SU-DHL-6 (cell line): ENCODE results near the gene LCE2C.

Experiments used
- H2AFZ ChIP-seq: fragments of 200-600 bp; sonication (generic); 2 replicates; pipeline ENCODE4 v1.6.1; 2014; ENCODE audit warnings: low read depth, mild to moderate bottlenecking, moderate library complexity, mixed read lengths, antibody characterized with exemption, low read length; ENCODE audit not compliant: severe bottlenecking
- H3F3A ChIP-seq: fragments of 200-600 bp; shearing (Covaris generic); 2 replicates; pipeline ENCODE4 v1.6.0; 2016; ENCODE audit warnings: antibody characterized with exemption, mild to moderate bottlenecking; ENCODE audit not compliant: insufficient read depth
- H3K27ac ChIP-seq: fragments of 200-600 bp; sonication (generic); 2 replicates; pipeline ENCODE4 v1.5.1; 2016; ENCODE audit warnings: low read depth, mild to moderate bottlenecking, low read length, moderate library complexity, mixed read lengths
- H3K27me3 ChIP-seq: fragments of 200-600 bp; sonication (generic), shearing (Covaris generic); 2 replicates; pipeline ENCODE4 v1.6.0; 2014; ENCODE audit warnings: mild to moderate bottlenecking, low read length
- H3K36me3 ChIP-seq: fragments of 200-600 bp; sonication (generic); 2 replicates; pipeline ENCODE4 v1.6.1; 2014; ENCODE audit warnings: mild to moderate bottlenecking, low read length, mixed read lengths
- H3K4me2 ChIP-seq: fragments of 300-600, 200-600 bp; shearing (Covaris generic), sonication (generic); 2 replicates; pipeline ENCODE4 v1.6.0; 2014; ENCODE audit warnings: low read length, low read depth, mild to moderate bottlenecking; ENCODE audit not compliant: poor library complexity, severe bottlenecking
- H3K4me3 ChIP-seq: fragments of 200-600 bp; sonication (generic); 2 replicates; pipeline ENCODE4 v1.5.1; 2014; ENCODE audit warnings: antibody characterized with exemption, low read length, mild to moderate bottlenecking, mixed read lengths; ENCODE audit not compliant: insufficient read depth, poor library complexity, severe bottlenecking
- H3K79me2 ChIP-seq: fragments of 200-600 bp; sonication (generic); 2 replicates; pipeline ENCODE4 v1.6.1; 2014; ENCODE audit warnings: mild to moderate bottlenecking, low read length, moderate library complexity; ENCODE audit not compliant: insufficient read depth
- H3K9ac ChIP-seq: fragments of 200-600 bp; sonication (generic); 2 replicates; pipeline ENCODE4 v1.7.0; 2014; ENCODE audit warnings: mild to moderate bottlenecking, low read length
- H3K9me2 ChIP-seq: fragments of 200-600 bp; sonication (generic); replicated peaks from 2 replicates; pipeline ENCODE4 v1.6.1; 2014; ENCODE audit warnings: low read length; ENCODE audit not compliant: insufficient read depth
- H3K9me3 ChIP-seq: fragments of 200-600 bp; sonication (generic); 2 replicates; pipeline ENCODE4 v1.6.1; 2014; ENCODE audit warnings: low read length, mixed read lengths; ENCODE audit not compliant: insufficient read depth
- H4K20me1 ChIP-seq: fragments of 200-600 bp; sonication (generic); 2 replicates; pipeline ENCODE4 v1.6.1; 2014; ENCODE audit warnings: low read depth, mild to moderate bottlenecking, antibody characterized with exemption, low read length, moderate library complexity, mixed read lengths
- EZH2phosphoT487 ChIP-seq: fragments of 200-600 bp; sonication (generic), shearing (Covaris generic); conservative IDR thresholded peaks from 2 replicates; pipeline ENCODE4 v1.6.1; 2018; ENCODE audit warnings: mild to moderate bottlenecking, antibody characterized with exemption, low read length, moderate library complexity, mixed read lengths
- TF ChIP-seq, protein P1 (sequence below): fragments of 200-600 bp; sonication (generic); IDR thresholded peaks from one replicate; pipeline ENCODE4 v1.5.1; 2017; ENCODE audit warnings: antibody characterized with exemption, mild to moderate bottlenecking, low read length, moderate library complexity; ENCODE audit not compliant: insufficient read depth, poor library complexity, severe bottlenecking

Gene LCE2C

GRCh38 chr1:152643945-152644344 is 31.1 kb upstream of the LCE2C start:
- TF ChIP-seq, protein P1, sequence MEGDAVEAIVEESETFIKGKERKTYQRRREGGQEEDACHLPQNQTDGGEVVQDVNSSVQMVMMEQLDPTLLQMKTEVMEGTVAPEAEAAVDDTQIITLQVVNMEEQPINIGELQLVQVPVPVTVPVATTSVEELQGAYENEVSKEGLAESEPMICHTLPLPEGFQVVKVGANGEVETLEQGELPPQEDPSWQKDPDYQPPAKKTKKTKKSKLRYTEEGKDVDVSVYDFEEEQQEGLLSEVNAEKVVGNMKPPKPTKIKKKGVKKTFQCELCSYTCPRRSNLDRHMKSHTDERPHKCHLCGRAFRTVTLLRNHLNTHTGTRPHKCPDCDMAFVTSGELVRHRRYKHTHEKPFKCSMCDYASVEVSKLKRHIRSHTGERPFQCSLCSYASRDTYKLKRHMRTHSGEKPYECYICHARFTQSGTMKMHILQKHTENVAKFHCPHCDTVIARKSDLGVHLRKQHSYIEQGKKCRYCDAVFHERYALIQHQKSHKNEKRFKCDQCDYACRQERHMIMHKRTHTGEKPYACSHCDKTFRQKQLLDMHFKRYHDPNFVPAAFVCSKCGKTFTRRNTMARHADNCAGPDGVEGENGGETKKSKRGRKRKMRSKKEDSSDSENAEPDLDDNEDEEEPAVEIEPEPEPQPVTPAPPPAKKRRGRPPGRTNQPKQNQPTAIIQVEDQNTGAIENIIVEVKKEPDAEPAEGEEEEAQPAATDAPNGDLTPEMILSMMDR, result no peak
- TF ChIP-seq EZH2phosphoT487, result no peak
- H3K4me2 ChIP-seq, result no peak overlapping the region
- H3K9me3 ChIP-seq, result no peaks in the 10 kb centered on the region
- no peaks in the 10 kb centered on the region for H3K36me3 ChIP-seq
- H3K27ac ChIP-seq, result no peak overlapping the region
- H3K27me3 ChIP-seq, result no peaks in the 10 kb centered on the region; the same call in 1 of the 2 replicates
- no peaks in the 10 kb centered on the region for H4K20me1 ChIP-seq
- H3K9me2 ChIP-seq, result no peaks in the 10 kb centered on the region
- H3F3A ChIP-seq, result no peaks in the 10 kb centered on the region
- H2AFZ ChIP-seq, result no peak overlapping the region
- H3K9ac ChIP-seq, result no peak overlapping the region
- H3K4me3 ChIP-seq, result no peak overlapping the region
- no peaks in the 10 kb centered on the region for H3K79me2 ChIP-seq

- Histone ChIP-seq H3K27ac (no peak overlapping the region), H3K4me2 (no peak overlapping the region), H2AFZ (no peak overlapping the region), H3K79me2 (no peaks in the 10 kb centered on the region), H3K4me3 (no peak overlapping the region), H3K9me2 (no peaks in the 10 kb centered on the region), H3K9ac (no peak overlapping the region), H3K36me3 (no peaks in the 10 kb centered on the region), H3F3A (no peaks in the 10 kb centered on the region), H3K9me3 (no peaks in the 10 kb centered on the region), H3K27me3 (no peaks in the 10 kb centered on the region; the same call in 1 of the 2 replicates), H4K20me1 (no peaks in the 10 kb centered on the region)
- TF ChIP-seq, protein P1, result no peak
- no peak for TF ChIP-seq EZH2phosphoT487
These were observed 29.9 kb upstream of the LCE2C start for GRCh38 chr1:152645146-152645545.

DNA sequence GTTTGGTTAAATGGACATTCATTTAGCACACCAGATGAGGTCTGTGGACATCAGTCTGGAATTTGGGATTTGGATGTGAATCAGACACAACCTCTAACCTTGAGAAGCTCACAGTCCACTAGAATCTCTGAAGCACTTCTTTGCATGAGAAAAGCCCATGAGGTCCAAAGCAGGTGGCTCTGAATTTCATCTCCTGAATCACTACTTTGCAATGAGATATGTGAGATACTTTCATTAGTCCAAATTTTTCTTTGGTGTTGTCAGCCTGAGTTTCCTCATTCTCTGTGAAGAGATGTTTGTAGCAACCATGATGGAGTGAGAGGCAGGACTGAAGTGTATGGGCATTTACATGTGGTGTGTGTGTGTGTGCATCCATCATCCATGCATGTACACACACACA is 28.4 kb upstream of the LCE2C start:
- Histone ChIP-seq H3K9ac (no peak overlapping the region), H2AFZ (no peak overlapping the region), H3F3A (no peaks in the 10 kb centered on the region), H3K79me2 (no peaks in the 10 kb centered on the region), H3K4me3 (no peak overlapping the region), H4K20me1 (no peaks in the 10 kb centered on the region), H3K27me3 (no peaks in the 10 kb centered on the region; the same call in 1 of the 2 replicates), H3K4me2 (no peak overlapping the region), H3K36me3 (no peaks in the 10 kb centered on the region), H3K27ac (no peak overlapping the region), H3K9me2 (no peaks in the 10 kb centered on the region), H3K9me3 (no peaks in the 10 kb centered on the region)
- TF ChIP-seq, protein P1, result no peak
- TF ChIP-seq EZH2phosphoT487, result no peak

- TF ChIP-seq, protein P1, result peak; percentile 82
- no peak for TF ChIP-seq EZH2phosphoT487
- no peak overlapping the region for H3K4me2 ChIP-seq
- H3F3A ChIP-seq, result no peaks in the 10 kb centered on the region
- no peaks in the 10 kb centered on the region for H3K9me3 ChIP-seq
- no peak overlapping the region for H3K9ac ChIP-seq
- no peak overlapping the region for H2AFZ ChIP-seq
- no peaks in the 10 kb centered on the region for H3K79me2 ChIP-seq
- no peak overlapping the region for H3K27ac ChIP-seq
- H3K4me3 ChIP-seq, result no peak overlapping the region
- H3K9me2 ChIP-seq, result no peaks in the 10 kb centered on the region
- H3K36me3 ChIP-seq, result no peaks in the 10 kb centered on the region
- no peaks in the 10 kb centered on the region for H3K27me3 ChIP-seq
- H4K20me1 ChIP-seq, result no peaks in the 10 kb centered on the region
These were observed 21.0 kb upstream of the LCE2C start for GRCh38 chr1:152654110-152654509.
